Astrocyte of the spinal cord (primary cell): ENCODE data around the gene CEP128.

Experiments used
- DNase-seq: peaks from one replicate; pipeline ENCODE4 v3.0.0; 2011; ENCODE audit warnings: low read depth, low spot score
- H3K4me3 ChIP-seq: 2 replicates; pipeline ENCODE4 v1.5.1; 2011; ENCODE audit warnings: low read depth, mild to moderate bottlenecking, low read length, moderate library complexity
- in situ Hi-C: cut with HindIII; loops from 2 replicates; pipeline ENCODE4 v1.10.0; 2017; ENCODE audit warnings: low sequenced_read_pairs
- TF ChIP-seq, protein P1 (sequence below): IDR thresholded peaks from 2 replicates; pipeline ENCODE4 v1.5.1; 2012; ENCODE audit warnings: low read depth, mild to moderate bottlenecking, low read length, inconsistent platforms

Gene CEP128

DNA sequence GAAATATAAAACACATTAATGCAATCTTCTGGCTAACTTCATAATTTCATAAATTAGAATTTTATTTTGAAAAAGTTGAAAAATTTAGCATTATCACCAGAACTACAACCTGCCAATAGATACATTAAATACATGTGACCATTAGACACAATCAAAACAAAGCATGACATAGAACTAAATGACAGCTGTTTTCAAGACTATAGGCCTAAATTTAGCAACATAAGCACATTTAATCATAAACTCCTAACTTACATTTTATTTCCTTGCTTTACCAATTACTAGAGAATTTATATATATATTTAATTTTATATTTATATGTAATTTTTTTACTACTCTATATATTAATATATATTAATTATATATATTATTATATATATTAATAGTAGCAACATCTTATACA, 165.4 kb downstream of the CEP128 start:
- TF ChIP-seq, protein P1, sequence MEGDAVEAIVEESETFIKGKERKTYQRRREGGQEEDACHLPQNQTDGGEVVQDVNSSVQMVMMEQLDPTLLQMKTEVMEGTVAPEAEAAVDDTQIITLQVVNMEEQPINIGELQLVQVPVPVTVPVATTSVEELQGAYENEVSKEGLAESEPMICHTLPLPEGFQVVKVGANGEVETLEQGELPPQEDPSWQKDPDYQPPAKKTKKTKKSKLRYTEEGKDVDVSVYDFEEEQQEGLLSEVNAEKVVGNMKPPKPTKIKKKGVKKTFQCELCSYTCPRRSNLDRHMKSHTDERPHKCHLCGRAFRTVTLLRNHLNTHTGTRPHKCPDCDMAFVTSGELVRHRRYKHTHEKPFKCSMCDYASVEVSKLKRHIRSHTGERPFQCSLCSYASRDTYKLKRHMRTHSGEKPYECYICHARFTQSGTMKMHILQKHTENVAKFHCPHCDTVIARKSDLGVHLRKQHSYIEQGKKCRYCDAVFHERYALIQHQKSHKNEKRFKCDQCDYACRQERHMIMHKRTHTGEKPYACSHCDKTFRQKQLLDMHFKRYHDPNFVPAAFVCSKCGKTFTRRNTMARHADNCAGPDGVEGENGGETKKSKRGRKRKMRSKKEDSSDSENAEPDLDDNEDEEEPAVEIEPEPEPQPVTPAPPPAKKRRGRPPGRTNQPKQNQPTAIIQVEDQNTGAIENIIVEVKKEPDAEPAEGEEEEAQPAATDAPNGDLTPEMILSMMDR, result no peak
- no peak for DNase-seq
- in situ Hi-C loops, result no loop called here
- no peak overlapping the region for H3K4me3 ChIP-seq

GRCh38 chr14:80772504-80772903, 169.0 kb downstream of the CEP128 start:
- H3K4me3 ChIP-seq, result no peak overlapping the region
- TF ChIP-seq, protein P1, result no peak
- in situ Hi-C loops, result no loop called here
- no peak for DNase-seq

- TF ChIP-seq, protein P1, result no peak
- in situ Hi-C loops, result no loop called here
- no peak for DNase-seq
- H3K4me3 ChIP-seq, result no peak overlapping the region
These were observed 170.3 kb downstream of the CEP128 start for GRCh38 chr14:80771201-80771600.

DNA sequence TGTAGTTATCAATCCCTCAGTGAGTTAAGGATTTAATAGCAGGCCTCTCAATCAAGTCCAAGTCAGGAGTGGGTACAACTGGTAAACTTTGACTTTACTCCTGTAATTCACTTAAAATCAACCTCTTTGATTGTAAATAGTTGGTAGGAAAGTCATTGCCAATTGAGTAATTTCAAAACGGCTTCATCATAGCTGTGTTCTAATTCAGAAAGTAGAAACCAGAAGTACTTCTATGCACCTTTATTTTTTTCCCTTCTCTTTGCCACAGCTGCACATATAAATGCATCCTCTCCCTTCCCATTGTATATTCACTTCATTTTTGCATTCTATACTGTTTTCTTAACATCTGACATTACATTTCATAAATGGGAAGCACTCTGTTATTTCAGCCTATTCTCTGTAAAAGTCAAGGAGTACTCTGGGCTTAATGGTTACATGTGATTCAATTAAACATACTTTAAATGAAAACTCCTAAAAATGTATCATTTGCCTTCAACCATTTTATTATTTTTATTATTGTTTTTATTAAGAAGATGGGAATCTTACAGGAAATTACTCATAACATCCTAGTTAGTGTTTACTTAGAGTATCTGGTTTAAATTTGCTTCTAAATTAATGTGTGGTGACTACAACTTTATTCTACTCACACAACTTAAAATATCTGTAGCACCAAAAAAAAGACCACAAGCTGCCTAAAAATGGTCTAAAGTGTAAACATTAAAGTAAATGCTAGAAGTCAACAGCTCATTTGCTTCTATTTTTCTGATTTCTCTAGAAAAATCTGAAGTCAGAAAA, 171.2 kb downstream of the CEP128 start:
- in situ Hi-C loops, result no loop called here
- DNase-seq, result no peak
- no peak overlapping the region for H3K4me3 ChIP-seq
- TF ChIP-seq, protein P1, result no peak

- TF ChIP-seq, protein P1, result no peak
- H3K4me3 ChIP-seq, result no peak overlapping the region
- DNase-seq, result no peak
- in situ Hi-C loops, result no loop called here
These were observed 172.9 kb downstream of the CEP128 start for GRCh38 chr14:80768646-80769045.

- no peak overlapping the region for H3K4me3 ChIP-seq
- in situ Hi-C loops, result no loop called here
- TF ChIP-seq, protein P1, result no peak
- no peak for DNase-seq
These were observed 176.5 kb downstream of the CEP128 start for GRCh38 chr14:80764921-80765507.
